PC-3 (cell line): ENCODE data around the gene ZMIZ1.

Experiments
- CTCF ChIP-seq: fragments of 300-600 bp; sonication (generic); conservative IDR thresholded peaks from 2 replicates; pipeline ENCODE4 v1.5.1; 2017; ENCODE audit warnings: antibody characterized with exemption, low read depth, mild to moderate bottlenecking, low read length
- EZH2 ChIP-seq: fragments of 300-600 bp; sonication (generic); IDR thresholded peaks from one replicate; pipeline ENCODE4 v1.6.1; 2017; ENCODE audit warnings: antibody characterized with exemption, mild to moderate bottlenecking, low read length; ENCODE audit not compliant: unreplicated experiment
- EZH2phosphoT487 ChIP-seq: fragments of 300-600 bp; sonication (generic); IDR thresholded peaks from 2 replicates; pipeline ENCODE4 v1.6.1; 2018; ENCODE audit warnings: mild to moderate bottlenecking, antibody characterized with exemption, low read length, borderline replicate concordance

- TF ChIP-seq CTCF, result no peak
- no peak for TF ChIP-seq EZH2
- TF ChIP-seq EZH2phosphoT487, result no peak
Observed at GRCh38 chr10:79105818-79106217, 37.1 kb downstream of the ZMIZ1 start.
